GM12878 (cell line): Measurements from ENCODE around the gene MCTS1. TPM values are rescaled to one million over a fixed set of nuclear protein-coding genes. Genes with fewer than 3 reads are reported as not detected.

ENCODE experiments used
- ATAC-seq: fragments of 200-7000 bp; cut with Tn5 transposase; 3 replicates; pipeline ENCODE4 v1.9.1; 2020; ENCODE audit warnings: mild to moderate bottlenecking, moderate library complexity
- BruUV-seq: library from RNA; stranded (reverse); fragments of 400-500 nt; replicated peaks from 2 replicates; lab custom pipeline; 2021; lab: Mats Ljungman, UMichigan
- CTCF ChIA-PET: fragments of 300-600 bp; sonication (Branson Sonifier 250); formaldehyde crosslinking; extraction: SDS; loops from one replicate; lab custom pipeline; 2021; ENCODE audit warnings: inconsistent platforms; lab: Yijun Ruan, JAX
- POLR2A ChIA-PET: fragments of 350-600 bp; formaldehyde crosslinking; extraction: SDS; loops from one replicate; lab custom pipeline; 2021; ENCODE audit warnings: inconsistent platforms; lab: Charles Lee
- RAD21 ChIA-PET: fragments of 300-600 bp; sonication (Branson Sonifier 250); formaldehyde crosslinking; loops from one replicate; lab custom pipeline; 2023; ENCODE audit warnings: antibody characterized with exemption; ENCODE audit not compliant: unreplicated experiment; lab: Charles Lee
- SMC1A ChIA-PET: fragments of 300-600 bp; sonication (Branson Sonifier 250); formaldehyde crosslinking; loops from one replicate; lab custom pipeline; 2023; ENCODE audit not compliant: unreplicated experiment, uncharacterized antibody; lab: Charles Lee
- DNase-seq: peaks from one replicate; pipeline ENCODE4 v3.0.0-alpha.2; 2011; ENCODE audit warnings: low read depth, low spot score
- FAIRE-seq: peaks from 3 replicates; lab custom pipeline; 2011; peaks lifted over from hg19 to GRCh38; lab: Jason Lieb, UNC
- H2AFZ ChIP-seq: 2 replicates; pipeline ENCODE4 v1.6.0; 2011; ENCODE audit warnings: low read depth, low read length, control low read depth; ENCODE audit not compliant: control insufficient read depth
- H3K27ac ChIP-seq: 2 replicates; pipeline ENCODE4 v1.5.1; 2011; ENCODE audit warnings: control low read depth; ENCODE audit not compliant: control insufficient read depth, insufficient read depth
- H3K27me3 ChIP-seq, 2 experiments: replicated peaks in 1 of 2; 2 replicates each; pipeline versions ENCODE4 v1.6.0 to v1.6.1; 2011; ENCODE audit warnings: low read length in 1 of 2; ENCODE audit not compliant: control insufficient read depth in 2 of 2, insufficient read depth in 2 of 2
- H3K36me3 ChIP-seq, 2 experiments: 2 replicates each; pipeline ENCODE4 v1.5.1; 2011; ENCODE audit warnings: low read length in 1 of 2; ENCODE audit not compliant: control insufficient read depth in 2 of 2, insufficient read depth in 2 of 2
- H3K4me1 ChIP-seq: 2 replicates; pipeline ENCODE4 v1.6.1; 2011; ENCODE audit warnings: mild to moderate bottlenecking, low read length, moderate library complexity, mixed read lengths; ENCODE audit not compliant: control insufficient read depth, insufficient read depth
- H3K4me2 ChIP-seq: 2 replicates; pipeline ENCODE4 v1.6.0; 2011; ENCODE audit warnings: control low read depth; ENCODE audit not compliant: control insufficient read depth, insufficient read depth
- H3K4me3 ChIP-seq: fragments of 200-600 bp; sonication (generic); 2 replicates; pipeline ENCODE4 v1.5.1; 2016
- H3K79me2 ChIP-seq: 2 replicates; pipeline ENCODE4 v1.6.0; 2011; ENCODE audit warnings: low read length; ENCODE audit not compliant: control insufficient read depth, insufficient read depth
- H3K9ac ChIP-seq: 2 replicates; pipeline ENCODE4 v1.8.0; 2011; ENCODE audit warnings: low read length, control low read depth, mixed read lengths; ENCODE audit not compliant: control insufficient read depth, insufficient read depth
- H3K9me3 ChIP-seq: replicated peaks from 3 replicates; pipeline ENCODE4 v1.5.1; 2011; ENCODE audit warnings: mild to moderate bottlenecking, low read length; ENCODE audit not compliant: control insufficient read depth, insufficient read depth
- H4K20me1 ChIP-seq: 2 replicates; pipeline ENCODE4 v1.6.0; 2011; ENCODE audit not compliant: control insufficient read depth, insufficient read depth
- DPF2 ChIP-seq: fragments of 450-650 bp; IDR thresholded peaks from 2 replicates; pipeline ENCODE4 v1.6.1; 2017; ENCODE audit warnings: mild to moderate bottlenecking
- EZH2 ChIP-seq: IDR thresholded peaks from 2 replicates; pipeline ENCODE4 v1.6.1; 2012; ENCODE audit warnings: low read depth, mild to moderate bottlenecking, control low read depth, inconsistent platforms, low read length, borderline replicate concordance; ENCODE audit not compliant: control insufficient read depth
- GATAD2B ChIP-seq: fragments of 450-650 bp; conservative IDR thresholded peaks from 2 replicates; pipeline ENCODE4 v1.6.1; 2017; ENCODE audit warnings: low read depth, mild to moderate bottlenecking, moderate library complexity
- MEF2A ChIP-seq: IDR thresholded peaks from 2 replicates; pipeline ENCODE4 v1.6.1; 2011; ENCODE audit warnings: low read depth, mild to moderate bottlenecking, low read length, moderate library complexity; ENCODE audit not compliant: insufficient read depth
- MEF2B ChIP-seq: fragments of 450-650 bp; IDR thresholded peaks from 2 replicates; pipeline ENCODE4 v1.6.1; 2018; ENCODE audit warnings: mild to moderate bottlenecking, moderate library complexity; ENCODE audit not compliant: partially characterized antibody, poor library complexity, severe bottlenecking
- MTA3 ChIP-seq: IDR thresholded peaks from 2 replicates; pipeline ENCODE4 v1.6.1; 2012; ENCODE audit warnings: low read length, inconsistent platforms, borderline replicate concordance
- MXI1 ChIP-seq: fragments of 150-350 bp; IDR thresholded peaks from 2 replicates; pipeline ENCODE4 v1.6.1; 2011; ENCODE audit warnings: low read depth, mild to moderate bottlenecking, inconsistent platforms, low read length, improper control_type of control experiment
- NFYA ChIP-seq: IDR thresholded peaks from 2 replicates; pipeline ENCODE4 v1.6.1; 2011; ENCODE audit warnings: low read depth, mild to moderate bottlenecking, low read length, improper control_type of control experiment, borderline replicate concordance
- RAD21 ChIP-seq: IDR thresholded peaks from 2 replicates; pipeline ENCODE4 v1.6.1; 2011; ENCODE audit warnings: mild to moderate bottlenecking, low read depth, low read length, moderate library complexity; ENCODE audit not compliant: insufficient read depth
- SPI1 ChIP-seq: IDR thresholded peaks from 2 replicates; pipeline ENCODE4 v1.6.1; 2011; ENCODE audit warnings: low read depth, mild to moderate bottlenecking, low read length, moderate library complexity, borderline replicate concordance; ENCODE audit not compliant: insufficient read depth
- STAT3 ChIP-seq: IDR thresholded peaks from 2 replicates; pipeline ENCODE4 v1.6.1; 2011; ENCODE audit warnings: low read depth, low read length, improper control_type of control experiment
- SUZ12 ChIP-seq: fragments of 200-600 bp; sonication (generic); IDR thresholded peaks from one replicate; pipeline ENCODE4 v1.6.1; 2018; ENCODE audit warnings: antibody characterized with exemption, mild to moderate bottlenecking; ENCODE audit not compliant: unreplicated experiment
- YBX1 ChIP-seq: fragments of 450-650 bp; IDR thresholded peaks from 2 replicates; pipeline ENCODE4 v1.6.1; 2016; ENCODE audit warnings: antibody characterized with exemption
- ZNF24 ChIP-seq: fragments of 450-650 bp; IDR thresholded peaks from 2 replicates; pipeline ENCODE4 v1.6.1; 2017; ENCODE audit warnings: antibody characterized with exemption, mild to moderate bottlenecking
- ZNF622 ChIP-seq: fragments of 450-650 bp; IDR thresholded peaks from 2 replicates; pipeline ENCODE4 v1.6.1; 2017; ENCODE audit warnings: mild to moderate bottlenecking, inconsistent platforms
- WGBS: methylation state at CpG from one replicate; pipeline ENCODE4 v1.1.6; 2016; ENCODE audit warnings: low lambda C conversion rate; ENCODE audit not compliant: insufficient replicate concordance, insufficient coverage; ENCODE audit errors: missing lambda C conversion rate; 5-methylcytosine and 5-hydroxymethylcytosine counted together
- in situ Hi-C: fragments of 300-500 bp; cut with MboI; formaldehyde crosslinking; loops from 9 replicates; pipeline ENCODE4 v1.14.3; 2018; ENCODE audit warnings: mixed read lengths
- intact Hi-C: fragments of 100-400 bp; cut with micrococcal nuclease; formaldehyde crosslinking; loops from one replicate; pipeline ENCODE4 v1.14.2; 2022; ENCODE audit not compliant: unreplicated experiment
- polyA plus RNA-seq, 11 experiments: library from polyadenylated mRNA; depleted of rRNA in 4 of 11; unstranded in 6 of 11; stranded (reverse) in 5 of 11; fragments of >200 nt; fragmentation: Nextera tagmentation in 4 of 11; fragmentation: Illumina TruSeq in 1 of 11; extraction: Ambion mirVana in 4 of 11; extraction: Trizol in 1 of 11; gene quantifications; 1 replicate in 1 of 11; 2 replicates in 10 of 11; pipeline versions ENCODE4 v1.2.1 to v1.2.3, GENCODE V29; 2011 to 2016; ENCODE audit warnings: inconsistent platforms in 2 of 11, missing spikeins in 2 of 11, low read depth in 1 of 11
- total RNA-seq, 4 experiments: library from RNA; depleted of rRNA in 3 of 4; stranded (reverse); fragments of >200 nt in 3 of 4; fragmentation: Illumina TruSeq in 1 of 4; extraction: Trizol in 1 of 4; gene quantifications; 2 replicates each; pipeline versions ENCODE4 v1.2.1 to v1.2.3, GENCODE V29; 2013 to 2021
- TF ChIP-seq, protein P1 (sequence below): fragments of 150-350 bp; IDR thresholded peaks from 2 replicates; pipeline ENCODE4 v1.6.1; 2014; ENCODE audit warnings: mild to moderate bottlenecking, low read depth, low read length
- TF ChIP-seq, protein P2 (sequence below): IDR thresholded peaks from 2 replicates; pipeline ENCODE4 v1.6.1; 2012; ENCODE audit warnings: low read depth, low read length, improper control_type of control experiment

Gene MCTS1
- total and polyA plus RNA-seq, 10 of the 15 experiments (the other 5 are each of a cell fraction or from before 2014, with no cell fraction given) = 59.5 to 238 (median 115) TPM

- 0% methylated on average over 1 of the region's 1 CpG for WGBS
- Histone ChIP-seq H2AFZ (no peak overlapping the region), H3K27me3 (no peaks in the 10 kb centered on the region), H3K4me1 (no peaks in the 10 kb centered on the region), H3K79me2 (peaks cover 9% of the 10 kb centered on the region), H3K36me3 (no peaks in the 10 kb centered on the region), H3K9me3 (no peaks in the 10 kb centered on the region), H3K4me3 (no peak overlapping the region), H3K9ac (no peak overlapping the region), H3K27ac (no peak overlapping the region), H3K4me2 (no peak overlapping the region), H4K20me1 (no peaks in the 10 kb centered on the region)
- no peak for DNase-seq
- FAIRE-seq = no peak
- no TSS peak for BruUV-seq
- POLR2A ChIA-PET = interaction anchor here (2.2 kb wide), 1 partner anchor 39 kb away, joined by 5 read pairs; the partner anchor contains the start of gene MCTS1
- intact Hi-C loops = no loop called here
- in situ Hi-C loops = no loop called here
- SMC1A ChIA-PET = no interaction called here
- peak; percentile 49; the same call in 1 of the 2 replicates for TF ChIP-seq SPI1
- TF ChIP-seq DPF2 = no peak
- TF ChIP-seq MXI1 = no peak
- RAD21 ChIA-PET = no interaction called here
- no peak for ATAC-seq
- CTCF ChIA-PET = no interaction called here
Observed at GRCh38 chrX:120564925-120565324, 39.0 kb upstream of the MCTS1 start.

DNA sequence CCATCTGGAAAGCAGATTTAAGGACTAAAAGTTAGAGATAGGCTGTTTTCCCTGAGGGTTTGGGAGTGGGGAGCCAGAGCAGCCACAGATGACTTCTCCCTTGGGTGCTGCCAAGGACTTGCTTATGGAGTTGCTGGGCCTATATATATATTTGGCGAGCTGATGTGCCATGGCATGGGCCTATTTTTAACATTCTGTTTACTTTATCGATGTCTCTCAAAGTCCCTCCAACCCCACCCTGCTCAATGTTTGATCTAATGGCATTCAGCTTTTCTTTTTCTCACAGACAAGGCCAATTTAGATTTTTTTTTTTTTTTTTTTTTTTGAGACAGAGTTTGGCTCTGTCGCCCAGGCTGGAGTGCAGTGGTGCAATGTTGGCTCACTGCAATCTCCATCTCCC lies 37.1 kb upstream of the MCTS1 start:
- intact Hi-C loops = no loop called here
- POLR2A ChIA-PET = interaction anchor here (1.2 kb wide), 1 partner anchor 9 kb away, joined by 3 read pairs; no protein-coding TSS in a partner anchor
- H2AFZ ChIP-seq = no peak overlapping the region
- TF ChIP-seq MEF2B (no peak), EZH2 (no peak), RAD21 (no peak), YBX1 (no peak), STAT3 (no peak), MTA3 (no peak), ZNF24 (no peak), ZNF622 (no peak), NFYA (no peak), MEF2A (no peak), SUZ12 (no peak), MXI1 (no peak), GATAD2B (no peak)
- TF ChIP-seq, protein P1, sequence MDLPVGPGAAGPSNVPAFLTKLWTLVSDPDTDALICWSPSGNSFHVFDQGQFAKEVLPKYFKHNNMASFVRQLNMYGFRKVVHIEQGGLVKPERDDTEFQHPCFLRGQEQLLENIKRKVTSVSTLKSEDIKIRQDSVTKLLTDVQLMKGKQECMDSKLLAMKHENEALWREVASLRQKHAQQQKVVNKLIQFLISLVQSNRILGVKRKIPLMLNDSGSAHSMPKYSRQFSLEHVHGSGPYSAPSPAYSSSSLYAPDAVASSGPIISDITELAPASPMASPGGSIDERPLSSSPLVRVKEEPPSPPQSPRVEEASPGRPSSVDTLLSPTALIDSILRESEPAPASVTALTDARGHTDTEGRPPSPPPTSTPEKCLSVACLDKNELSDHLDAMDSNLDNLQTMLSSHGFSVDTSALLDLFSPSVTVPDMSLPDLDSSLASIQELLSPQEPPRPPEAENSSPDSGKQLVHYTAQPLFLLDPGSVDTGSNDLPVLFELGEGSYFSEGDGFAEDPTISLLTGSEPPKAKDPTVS = no peak
- TF ChIP-seq, protein P2, sequence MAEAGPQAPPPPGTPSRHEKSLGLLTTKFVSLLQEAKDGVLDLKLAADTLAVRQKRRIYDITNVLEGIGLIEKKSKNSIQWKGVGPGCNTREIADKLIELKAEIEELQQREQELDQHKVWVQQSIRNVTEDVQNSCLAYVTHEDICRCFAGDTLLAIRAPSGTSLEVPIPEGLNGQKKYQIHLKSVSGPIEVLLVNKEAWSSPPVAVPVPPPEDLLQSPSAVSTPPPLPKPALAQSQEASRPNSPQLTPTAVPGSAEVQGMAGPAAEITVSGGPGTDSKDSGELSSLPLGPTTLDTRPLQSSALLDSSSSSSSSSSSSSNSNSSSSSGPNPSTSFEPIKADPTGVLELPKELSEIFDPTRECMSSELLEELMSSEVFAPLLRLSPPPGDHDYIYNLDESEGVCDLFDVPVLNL = no peak

More for the DNA sequence above, 37.1 kb upstream of the MCTS1 start:
- Histone ChIP-seq H3K9me3 (no peaks in the 10 kb centered on the region), H3K9ac (no peak overlapping the region), H3K36me3 (no peaks in the 10 kb centered on the region), H3K4me3 (no peak overlapping the region), H3K4me1 (no peaks in the 10 kb centered on the region), H4K20me1 (no peaks in the 10 kb centered on the region), H3K4me2 (no peak overlapping the region), H3K27ac (no peak overlapping the region), H3K27me3 (no peaks in the 10 kb centered on the region), H3K79me2 (no peaks in the 10 kb centered on the region)
- no peak for FAIRE-seq
- BruUV-seq = no TSS peak
- SMC1A ChIA-PET = no interaction called here
- WGBS = 53% methylated on average over 3 of the region's 3 CpGs
- RAD21 ChIA-PET = no interaction called here
- ATAC-seq = no peak
- CTCF ChIA-PET = no interaction called here
- no peak for DNase-seq
- in situ Hi-C loops = no loop called here
